ENCODE data around the gene HEPACAM. TPM values are rescaled to one million over a fixed set of nuclear protein-coding genes. Genes with fewer than 3 reads are reported as not detected.

Gene HEPACAM
- total RNA-seq, 2 donors from 2014 or later: 4.6 to 5.4 TPM

DNA sequence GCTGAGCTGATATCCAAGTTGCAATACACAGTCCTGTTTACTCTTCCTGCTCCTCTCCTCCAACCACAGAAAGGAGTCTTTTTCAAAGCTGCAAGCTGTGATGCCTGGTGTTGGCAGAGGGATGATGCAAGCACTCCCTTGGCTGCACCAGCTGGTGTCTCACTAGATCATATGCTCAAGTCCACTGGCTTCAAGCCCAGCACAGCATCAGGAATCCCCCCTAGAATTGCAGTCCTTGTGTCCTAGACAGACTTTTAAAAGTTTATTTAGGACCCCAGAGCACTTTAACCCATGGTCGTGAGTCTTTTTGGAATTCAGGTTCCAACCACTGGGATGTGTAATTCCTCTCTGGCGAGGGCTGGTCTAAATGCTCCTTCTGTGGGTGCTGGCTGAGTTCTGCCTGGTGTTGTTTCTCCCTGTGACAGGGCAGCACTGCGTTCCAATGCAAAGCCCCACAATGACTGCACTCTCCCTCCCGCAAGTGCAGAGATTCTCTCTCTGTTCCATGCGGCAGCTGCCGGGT is 18.7 kb downstream of the HEPACAM start:
- ATAC-seq: no peak
- intact Hi-C loops (cut with DNase I): no loop called here
- DNase-seq: no peak

DNA sequence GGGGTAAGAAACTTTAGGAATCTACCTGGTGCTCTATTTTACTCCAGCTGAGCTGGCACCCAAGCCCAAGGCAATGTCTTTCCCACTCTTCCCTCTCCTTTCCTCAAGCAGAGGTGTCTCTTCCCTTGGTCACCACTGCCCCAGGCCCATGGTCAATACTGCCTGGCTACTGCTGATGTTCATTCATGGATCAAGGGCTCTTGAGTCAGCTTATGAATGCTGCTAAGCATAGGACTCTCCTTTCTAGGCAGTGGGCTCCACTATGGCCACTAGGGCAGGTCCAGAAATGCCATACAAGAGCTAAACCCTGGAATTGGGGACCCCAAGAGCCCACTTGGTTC is 19.5 kb downstream of the HEPACAM start:
- intact Hi-C loops (cut with DNase I): no loop called here
- ATAC-seq: no peak
- DNase-seq: no peak

DNA sequence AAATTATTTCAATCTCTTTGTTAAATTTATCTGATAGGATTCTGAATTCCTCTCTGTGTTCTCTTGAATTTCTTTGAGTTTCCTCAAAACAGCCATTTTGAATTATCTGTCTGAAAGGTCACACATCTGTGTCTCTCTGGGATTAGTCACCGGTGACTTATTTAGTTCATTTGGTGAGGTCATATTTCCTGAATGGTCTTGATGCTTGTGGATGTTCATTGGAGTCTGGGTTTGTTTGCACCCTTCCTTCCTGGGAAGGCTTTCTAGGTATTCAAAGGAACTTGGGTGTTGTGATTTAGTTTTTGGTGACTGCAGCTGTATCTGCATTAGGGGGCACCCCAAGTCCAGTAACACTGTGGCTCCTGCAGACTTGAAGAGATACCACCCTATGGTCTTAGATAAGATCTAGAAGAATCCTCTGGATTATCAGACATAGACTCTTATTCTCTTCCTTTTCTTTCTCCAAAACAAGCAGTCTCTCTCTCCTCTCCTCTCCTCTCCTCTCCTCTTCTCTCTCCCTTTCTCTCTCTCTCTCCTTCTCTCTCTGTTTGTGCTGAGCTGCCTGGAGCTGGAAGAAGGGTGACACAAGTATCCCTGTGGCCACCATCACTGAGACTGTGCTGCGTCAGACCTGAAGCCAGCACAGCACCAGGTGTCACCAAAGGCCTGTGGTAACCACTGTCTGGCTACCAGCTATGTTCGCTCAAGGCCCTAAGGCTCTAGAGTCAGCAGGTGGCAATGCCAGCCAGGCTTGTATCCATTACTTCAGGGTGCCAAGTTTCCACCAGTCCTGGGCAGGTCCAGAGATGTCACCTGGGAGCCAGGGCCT is 20.1 kb downstream of the HEPACAM start:
- intact Hi-C loops (cut with DNase I): no loop called here
- DNase-seq (no peak), ATAC-seq (no peak)

DNA sequence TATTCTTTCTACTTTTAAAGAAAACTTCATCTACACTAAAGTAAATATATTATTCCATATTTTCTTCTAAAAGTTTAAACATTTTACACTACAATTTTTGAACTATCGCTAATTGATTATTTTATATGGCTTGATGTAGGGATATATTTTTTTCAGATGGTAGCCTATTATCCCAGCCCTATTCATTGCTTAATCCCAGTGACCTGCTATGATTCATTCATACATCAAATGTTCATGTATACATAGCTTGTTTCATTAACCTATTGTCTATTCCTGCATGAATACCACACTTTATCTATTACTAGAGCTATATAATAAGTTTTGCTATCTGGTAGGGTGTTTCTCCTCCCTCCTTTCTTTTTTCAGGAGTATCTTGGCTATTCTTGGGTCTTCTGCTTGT is 33.2 kb downstream of the HEPACAM start:
- intact Hi-C loops (cut with DNase I): no loop called here
- DNase-seq (no peak), ATAC-seq (no peak)

DNA sequence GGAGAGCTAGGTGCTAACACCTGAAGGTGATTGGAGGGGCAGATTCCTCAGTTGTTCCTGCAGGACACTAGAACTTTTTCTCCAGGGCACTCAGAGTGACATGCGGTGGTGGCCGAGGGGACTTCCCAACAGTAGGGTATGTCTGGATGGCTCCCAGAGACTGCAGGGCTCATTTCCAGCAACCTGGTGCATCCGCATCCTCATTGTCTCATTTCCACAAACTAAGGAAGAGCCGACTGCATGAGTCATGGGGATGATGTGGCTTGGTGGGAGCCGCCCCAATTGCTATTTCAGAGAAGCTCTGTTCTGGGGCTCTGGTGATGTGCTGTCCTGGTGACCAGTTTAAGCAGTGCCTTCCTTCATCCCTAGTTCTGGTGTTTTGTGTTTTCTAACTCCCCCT is 35.4 kb downstream of the HEPACAM start:
- DNase-seq (peak; percentile 61), ATAC-seq (peak in 1 of 2 donors; percentile 31)
- intact Hi-C loops (cut with DNase I): no loop called here

DNA sequence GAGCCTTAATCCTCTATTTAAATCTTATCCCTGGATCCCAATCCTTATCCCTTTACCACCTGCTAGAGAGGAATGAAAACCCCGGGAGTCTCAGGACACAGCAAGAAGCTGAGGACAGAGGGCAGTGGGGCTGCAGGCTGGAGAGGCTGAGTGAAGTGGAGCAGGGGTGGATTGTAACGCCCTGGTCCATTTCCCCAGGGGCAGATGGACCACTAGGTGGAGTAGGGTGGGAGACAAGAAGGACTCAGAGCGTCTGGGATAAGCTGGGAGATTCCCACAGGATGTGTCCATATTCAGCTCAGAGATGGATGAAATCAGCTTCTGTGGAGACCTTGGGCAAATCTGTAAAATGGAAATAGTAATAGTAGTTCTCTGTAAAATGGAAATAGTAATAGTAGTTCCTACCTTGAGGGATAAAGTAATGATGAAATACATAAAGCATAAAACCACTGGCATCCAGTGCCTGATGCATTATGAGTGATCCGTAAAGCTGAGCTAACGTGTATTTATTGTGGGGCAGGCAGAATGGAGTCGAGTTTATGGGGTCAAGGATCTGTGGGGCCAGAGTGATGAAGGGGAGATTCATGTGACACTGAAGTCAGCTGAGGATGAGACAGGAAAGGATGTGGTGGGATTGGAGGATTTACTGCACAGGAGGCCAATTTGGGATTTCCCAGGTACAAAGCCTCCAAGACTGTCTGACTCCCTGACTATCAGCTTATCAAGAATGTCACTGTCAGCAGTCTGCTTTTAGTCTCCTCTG is 36.3 kb downstream of the HEPACAM start:
- no peak for ATAC-seq
- intact Hi-C loops (cut with DNase I): no loop called here
- no peak for DNase-seq

DNA sequence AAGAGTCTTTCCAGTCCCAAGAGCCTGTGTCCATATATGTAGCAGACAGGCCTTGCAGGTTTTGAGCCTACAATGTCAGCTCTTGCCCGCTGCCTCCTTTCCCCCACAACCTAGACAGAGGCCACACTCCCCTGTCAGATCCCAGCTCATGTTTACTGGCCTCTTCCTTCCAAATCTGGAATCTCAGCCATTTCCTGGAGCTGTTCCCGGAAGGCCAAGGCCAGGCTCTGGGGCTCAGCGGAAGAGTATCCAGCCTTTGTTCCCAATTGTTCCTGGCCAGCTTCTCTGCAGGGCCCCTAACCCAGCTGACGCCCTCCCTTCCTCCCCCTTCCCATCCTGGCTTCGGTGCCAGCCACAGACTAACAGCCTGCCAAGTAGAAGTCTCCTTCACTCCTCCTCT is 37.1 kb downstream of the HEPACAM start:
- intact Hi-C loops (cut with DNase I): no loop called here
- DNase-seq (peak; percentile 72), ATAC-seq (peak; percentile 47 to 72)

DNA sequence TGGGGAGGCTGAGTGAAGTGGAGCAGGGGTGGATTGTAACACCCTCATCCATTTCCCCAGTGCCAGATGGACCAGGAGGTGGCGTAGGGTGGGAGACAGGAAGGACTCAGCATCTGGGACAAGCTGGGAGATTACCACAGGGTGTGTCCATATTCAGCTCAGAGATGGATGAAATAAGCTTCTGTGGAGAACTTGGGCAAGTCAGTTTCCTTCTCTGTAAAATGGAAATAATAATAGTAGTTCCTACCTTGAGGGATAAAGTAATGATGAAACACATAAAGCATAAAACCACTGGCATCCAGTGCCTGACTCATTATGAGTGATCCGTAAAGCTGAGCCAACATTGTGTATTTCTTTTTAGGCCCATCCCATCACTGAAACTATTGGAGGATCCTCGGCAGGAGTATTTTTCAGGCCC is 37.6 kb downstream of the HEPACAM start:
- ATAC-seq: peak; percentile 20 to 63
- intact Hi-C loops (cut with DNase I): no loop called here
- no peak for DNase-seq

DNA sequence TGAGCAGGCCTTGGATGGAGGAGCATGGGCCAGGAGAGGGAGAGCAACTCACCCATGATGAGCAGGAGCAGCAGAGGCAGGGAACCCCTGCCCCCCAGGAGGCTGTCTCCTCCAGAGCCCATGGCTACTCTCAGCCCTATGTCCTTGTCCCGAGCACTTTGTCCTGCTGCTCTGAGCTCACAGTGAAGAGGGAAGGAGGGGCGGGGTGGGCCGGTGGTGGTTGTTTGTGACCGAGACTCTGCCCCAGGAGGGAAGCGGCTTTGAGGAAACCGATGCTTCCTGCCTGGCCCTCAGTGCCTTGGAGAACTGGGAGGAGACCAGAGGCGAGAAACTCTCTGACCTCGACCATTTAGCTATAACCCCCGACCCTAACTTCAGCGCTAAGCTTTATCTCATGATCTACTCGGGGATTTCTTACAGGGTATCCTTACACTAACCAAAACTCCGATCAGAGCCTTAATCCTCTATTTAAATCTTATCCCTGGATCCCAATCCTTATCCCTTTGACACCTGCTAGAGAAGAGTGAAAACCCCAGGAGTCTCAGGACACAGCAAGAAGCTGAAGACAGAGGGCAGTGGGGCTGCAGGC is 38.1 kb downstream of the HEPACAM start, which contains the start of gene ROBO4:
TSS of gene ROBO4 (minus strand) at position 192 of the 589 bp plus-strand sequence. CDS start at position 122, 70 bp downstream.
- ATAC-seq (peak; percentile 39 to 42), DNase-seq (peak; percentile 76)
- intact Hi-C loops (cut with DNase I): no loop called here

DNA sequence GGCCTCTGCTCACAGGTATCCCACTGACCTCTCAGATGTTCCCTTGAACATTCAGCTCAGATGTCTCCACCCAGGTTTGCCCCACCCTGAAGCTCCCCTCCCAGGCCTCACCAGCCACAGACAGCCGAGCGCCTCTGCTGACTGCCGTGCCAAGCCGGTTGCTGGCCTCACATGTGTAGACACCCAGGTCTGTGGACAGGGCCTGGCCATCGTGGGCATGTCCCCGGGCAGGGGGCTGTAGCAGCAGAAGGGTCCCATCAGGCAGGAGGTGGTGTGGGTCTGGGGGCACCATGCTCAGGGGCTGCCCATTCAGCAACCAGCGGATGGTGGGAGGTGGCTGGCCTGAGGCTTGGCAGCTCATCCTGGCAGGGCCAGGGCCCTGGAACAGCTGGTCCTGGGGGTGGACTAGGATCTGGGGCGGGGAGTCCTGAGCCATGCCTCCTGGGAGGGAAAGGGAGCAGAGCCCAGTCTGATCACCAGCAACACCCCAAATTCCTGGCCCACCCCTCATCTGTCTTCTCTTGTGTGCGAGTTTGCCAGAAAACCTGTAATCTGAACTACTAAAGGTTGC is 38.9 kb downstream of the HEPACAM start:
- intact Hi-C loops (cut with DNase I): no loop called here
- DNase-seq: peak; percentile 53
- ATAC-seq: peak; percentile 31 to 62

DNA sequence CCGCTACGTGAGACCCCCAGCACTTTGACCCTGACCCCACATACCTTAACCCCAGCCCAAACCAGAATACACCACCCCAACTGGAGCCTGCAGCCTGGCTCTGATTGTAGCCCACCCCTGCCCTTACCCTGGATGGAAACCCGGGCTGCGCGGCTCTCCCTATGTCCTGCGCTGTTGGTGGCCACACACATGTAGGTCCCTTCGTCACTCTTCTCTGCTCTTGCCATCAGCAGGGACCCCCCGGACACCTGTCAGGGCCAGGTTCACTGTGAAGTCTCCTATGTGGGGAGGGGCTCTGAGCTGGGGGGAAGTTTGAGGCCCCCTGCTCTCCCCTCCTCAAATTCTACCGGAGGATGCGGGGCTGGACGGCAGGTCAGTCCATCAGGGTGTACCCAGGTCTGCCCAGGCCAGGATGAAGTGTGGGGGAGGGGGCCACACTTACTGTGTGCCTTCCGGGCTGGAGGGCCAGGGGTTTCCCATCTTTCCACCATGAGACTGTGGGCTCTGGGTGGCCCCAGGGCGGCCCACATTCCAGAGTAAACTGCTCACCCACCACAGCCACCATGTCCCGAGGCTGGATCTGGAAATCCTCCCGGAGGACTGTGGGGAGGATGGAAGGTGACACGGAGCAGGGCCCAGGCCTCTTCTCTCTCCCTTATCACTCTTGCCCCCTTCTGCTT is 39.6 kb downstream of the HEPACAM start:
- no peak for ATAC-seq
- DNase-seq: no peak
- intact Hi-C loops (cut with DNase I): no loop called here

DNA sequence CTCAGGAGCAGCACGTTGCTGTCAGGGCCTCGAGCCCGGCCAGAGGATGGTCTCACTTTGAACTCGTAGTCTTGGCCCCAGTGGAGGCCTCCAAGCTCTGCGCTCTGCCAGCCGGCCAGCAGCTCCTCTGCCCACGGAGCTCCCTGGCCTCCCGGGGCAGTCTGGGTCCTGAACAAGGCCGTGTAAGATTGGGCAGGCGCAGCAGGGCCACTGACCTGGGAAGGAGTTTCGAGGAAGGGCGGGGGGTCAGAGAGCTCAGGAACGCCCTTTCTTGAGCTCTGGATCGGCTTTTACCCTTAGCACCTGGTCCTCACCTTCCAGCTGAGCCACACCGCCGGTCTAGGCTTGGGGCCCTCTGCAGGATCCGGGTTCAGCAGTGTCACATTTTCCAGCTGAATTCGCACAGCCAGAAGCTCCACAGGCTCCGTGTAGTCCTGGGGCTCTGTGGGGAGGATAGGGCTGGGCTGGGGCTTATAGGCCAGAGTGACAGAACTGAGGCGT is 40.3 kb downstream of the HEPACAM start:
- intact Hi-C loops (cut with DNase I): no loop called here
- no peak for DNase-seq

DNA sequence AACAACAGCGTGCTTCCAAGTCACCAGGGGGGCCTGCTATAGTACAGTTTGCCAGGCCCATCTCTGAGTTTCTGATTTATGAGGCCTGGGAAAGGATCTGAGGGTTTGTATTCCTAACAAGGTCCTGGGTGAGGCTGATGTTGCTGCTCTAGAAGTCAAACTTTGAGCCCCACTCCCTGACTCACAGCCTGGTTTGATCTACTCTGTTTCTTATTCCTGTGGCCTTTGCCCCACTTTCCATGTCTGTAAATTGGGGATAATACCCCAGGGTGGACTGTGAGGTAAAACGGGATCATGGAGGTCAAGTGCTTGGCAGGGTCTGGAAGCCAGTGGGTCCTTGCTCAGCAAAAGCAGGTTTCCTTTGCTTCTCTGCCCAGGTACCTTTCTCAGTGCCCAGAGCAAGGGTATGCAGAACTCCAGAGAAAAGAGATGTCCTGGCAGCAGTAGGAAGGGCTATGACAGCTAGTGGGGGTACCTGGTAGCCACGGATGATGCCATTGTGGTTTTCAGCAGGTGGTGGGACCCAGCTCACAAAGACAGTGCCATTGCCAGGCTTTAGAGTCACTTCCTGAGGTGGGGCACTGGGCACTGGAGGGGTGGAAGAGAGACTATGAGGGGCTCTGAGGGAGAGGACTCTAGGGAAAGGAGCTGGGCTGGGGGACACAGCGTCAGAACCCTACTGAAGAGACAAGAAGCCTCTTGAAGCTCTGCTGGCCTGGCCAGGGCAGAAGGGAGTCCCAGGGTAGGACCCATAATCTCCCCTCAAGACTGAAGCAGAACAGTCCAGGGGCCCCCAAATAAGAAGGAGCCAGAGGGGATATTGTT is 41.0 kb downstream of the HEPACAM start:
- intact Hi-C loops (cut with DNase I): no loop called here
- DNase-seq (no peak), ATAC-seq (no peak)

More for the DNA sequence above, 40.3 kb downstream of the HEPACAM start:
- no peak for ATAC-seq

DNA sequence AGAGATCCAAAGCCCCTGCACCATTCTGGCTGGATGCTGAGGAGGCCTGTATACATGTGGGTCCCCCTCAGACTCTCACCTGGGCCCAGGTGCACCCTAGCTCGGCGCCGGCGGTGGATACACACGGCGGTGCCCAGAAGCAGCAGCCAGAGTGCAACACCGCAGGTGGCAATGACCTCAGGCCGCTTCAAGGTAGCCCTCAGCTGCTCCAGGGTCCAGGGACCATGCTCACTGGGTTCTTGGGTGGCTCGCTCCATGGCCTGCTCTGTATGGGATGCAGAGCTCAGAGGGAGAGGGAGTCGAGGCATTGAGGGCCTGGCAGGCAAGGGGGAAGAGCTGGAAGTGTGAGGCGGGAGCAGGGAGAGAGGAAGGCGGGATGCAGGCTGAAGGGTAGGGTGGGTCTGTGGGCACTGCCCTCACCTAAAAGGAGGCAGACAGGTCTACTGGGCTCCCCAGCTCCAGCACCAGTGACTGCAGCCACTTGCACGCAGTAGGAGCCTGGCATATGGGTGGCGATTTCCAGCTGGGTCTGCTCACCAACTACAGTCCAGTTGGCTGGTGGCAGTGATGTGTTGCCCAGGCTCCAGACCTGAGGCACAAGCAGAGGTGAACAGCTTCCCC is 42.0 kb downstream of the HEPACAM start:
- ATAC-seq: no peak
- no peak for DNase-seq
- intact Hi-C loops (cut with DNase I): no loop called here

DNA sequence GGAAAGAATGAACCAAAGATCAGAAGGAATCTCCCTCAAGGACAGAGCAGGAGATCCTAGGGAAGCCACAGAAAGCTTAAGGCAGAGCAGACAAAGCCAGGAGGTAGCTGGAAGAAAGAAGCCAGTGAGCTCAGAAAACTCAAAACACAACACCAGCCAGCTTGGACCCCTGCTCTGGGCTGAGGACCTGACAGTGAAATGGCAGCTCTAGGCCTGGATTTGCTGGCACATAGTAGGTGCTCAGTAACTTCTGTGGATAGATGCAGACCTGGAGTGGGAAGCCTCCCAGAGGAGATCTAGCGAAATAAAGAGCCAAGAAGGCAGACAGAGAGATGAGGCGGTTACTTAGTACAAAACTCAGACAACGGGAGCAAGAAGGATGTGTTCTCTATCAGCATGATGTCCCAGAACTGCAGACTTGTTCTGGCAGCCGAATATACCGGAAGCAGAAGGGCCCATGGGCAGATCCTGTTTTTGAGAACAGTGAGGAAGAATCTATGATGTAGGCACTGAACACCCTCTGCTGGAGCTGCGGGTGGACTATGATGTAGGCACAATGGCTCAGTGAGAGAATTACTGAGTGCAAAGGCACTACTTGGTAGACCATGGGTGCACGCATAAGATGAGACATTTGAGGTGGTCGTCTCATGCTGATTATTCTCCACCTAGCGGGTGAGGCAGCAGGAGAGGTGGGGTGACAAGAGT is 42.9 kb downstream of the HEPACAM start:
- intact Hi-C loops (cut with DNase I): no loop called here
- DNase-seq (no peak), ATAC-seq (no peak)

DNA sequence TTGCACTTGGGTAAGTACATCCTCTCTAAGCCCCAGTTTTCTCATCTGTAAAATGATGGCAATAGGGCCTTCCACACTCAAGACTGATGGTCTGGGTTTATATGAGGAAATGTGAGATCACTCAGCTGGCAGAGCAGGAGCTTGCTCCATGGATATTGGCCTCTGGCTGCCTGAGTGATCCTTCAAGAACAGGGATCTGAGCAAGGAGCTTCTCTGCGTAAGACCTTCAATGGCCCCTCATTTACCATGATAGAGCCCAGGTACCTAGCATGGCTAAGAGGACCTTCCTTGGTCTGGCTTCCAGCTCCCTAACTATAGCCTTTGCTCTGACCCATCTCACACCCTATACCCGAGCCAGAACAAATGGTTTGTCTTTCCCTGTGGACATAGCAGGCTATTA is 43.7 kb downstream of the HEPACAM start:
- intact Hi-C loops (cut with DNase I): no loop called here
- ATAC-seq: no peak
- DNase-seq: no peak

DNA sequence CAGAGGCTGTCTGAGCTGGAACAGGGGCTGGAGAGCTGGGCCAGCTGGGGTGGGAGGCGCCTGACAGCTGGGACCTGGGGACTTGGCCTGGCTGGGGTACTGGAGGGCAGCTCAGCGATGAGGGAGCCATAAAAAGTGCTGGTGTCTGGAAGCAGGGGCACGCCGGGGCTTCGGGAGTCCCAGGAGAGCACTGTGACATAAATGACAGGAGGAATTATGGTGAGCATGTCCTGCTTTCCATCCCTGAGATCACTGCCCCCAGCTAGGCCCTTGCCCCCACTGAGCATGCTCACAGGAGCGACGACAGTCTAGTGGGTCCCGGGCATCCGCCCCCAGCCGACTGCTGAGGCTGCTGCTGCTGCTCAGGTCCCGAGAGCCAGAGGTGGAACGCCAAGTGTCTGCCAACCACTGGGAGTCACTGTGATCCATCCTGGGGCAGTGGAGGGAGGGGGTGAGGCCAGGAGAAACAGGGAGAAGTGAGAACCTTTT is 44.4 kb downstream of the HEPACAM start:
- peak; percentile 49 to 74 for ATAC-seq
- intact Hi-C loops (cut with DNase I): no loop called here
- DNase-seq: no peak

Measured in left cardiac atrium (tissue), 4 donors.